Left ventricle myocardium superior (tissue), 1 donor: ENCODE results near the gene RPS6KA2. TPM values are rescaled to one million over a fixed set of nuclear protein-coding genes. Genes with fewer than 3 reads are reported as not detected.
A peak's percentile ranks its signal among the peaks of the same experiment; 100 is the strongest.

ENCODE experiments used
- ATAC-seq: fragments of 200-7000 bp; cut with Tn5 transposase; one replicate; pipeline ENCODE4 v1.9.1; 2020; ENCODE audit warnings: mild to moderate bottlenecking, moderate library complexity
- DNase-seq: peaks from one replicate; pipeline ENCODE4 v3.0.0-alpha.2; 2020
- intact Hi-C: fragments of 100-400 bp; cut with micrococcal nuclease; formaldehyde crosslinking; loops from one replicate; pipeline ENCODE4 v1.11.0; 2022
- total RNA-seq: library from RNA; stranded (reverse); fragmentation: NEBNext Ultra II Directional; extraction: Animal tissue kit (Norgen Biotek cat#: 25700); gene quantifications from one replicate; pipeline ENCODE4 v1.2.1, GENCODE V29; 2021
- donor health status: DM: no; HTN: yes; CAD: no; lungs with severe emphysema.

RPS6KA2 gene
- total RNA-seq, 1 donor from 2014 or later: 63.4 TPM

DNA sequence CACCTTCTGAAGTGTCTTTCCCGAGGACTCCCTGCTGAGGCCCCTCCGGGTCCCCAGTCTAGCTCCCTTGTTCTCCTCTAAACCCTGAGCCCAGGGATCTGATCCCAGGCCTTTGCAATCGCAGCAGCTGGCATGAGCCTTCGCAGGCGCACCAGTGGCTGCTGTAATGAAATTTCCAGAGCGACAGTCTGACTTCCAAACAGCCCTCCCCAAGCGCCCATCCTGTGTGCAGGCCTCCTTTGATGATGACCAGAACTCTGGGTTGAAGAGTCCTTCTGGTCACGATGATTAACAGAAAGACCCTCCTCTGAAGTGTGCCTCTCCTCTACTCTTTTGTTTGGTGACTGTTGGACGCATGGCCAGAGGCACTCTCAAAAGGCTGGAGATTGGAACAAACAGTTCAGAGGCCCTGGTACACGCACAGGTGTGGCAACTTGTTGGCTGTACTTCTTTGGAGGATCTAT, 155.2 kb downstream of the RPS6KA2 start:
- no peak for ATAC-seq
- intact Hi-C loops: no loop called here
- DNase-seq: no peak

DNA sequence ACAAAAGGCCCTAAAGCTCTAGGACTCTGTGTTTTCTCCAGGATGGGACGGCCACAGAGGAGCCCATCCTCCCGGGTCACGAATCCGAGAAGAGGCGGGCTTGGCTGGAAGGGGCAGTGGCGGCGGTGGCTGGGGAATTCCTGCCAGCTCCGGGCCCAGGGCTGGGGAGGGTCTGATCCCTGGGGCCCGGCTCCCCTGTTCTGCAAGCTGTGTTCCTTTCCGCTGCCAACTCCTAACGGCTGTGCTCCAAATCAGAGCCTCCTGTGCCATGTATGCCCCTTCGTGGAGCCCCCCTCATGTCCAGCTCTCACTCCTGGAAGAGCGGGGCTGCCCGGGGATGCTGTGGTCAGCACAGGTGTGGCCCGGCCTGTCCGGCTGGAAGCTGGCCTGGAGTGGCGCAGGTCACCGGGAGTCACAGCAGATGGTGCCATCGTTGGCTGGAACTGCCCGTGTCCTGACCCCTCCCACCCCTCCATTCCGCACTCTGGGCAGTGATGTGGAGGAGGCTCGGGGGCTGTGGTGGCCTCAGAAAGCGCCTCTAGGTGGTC, 156.1 kb downstream of the RPS6KA2 start:
- intact Hi-C loops: no loop called here
- ATAC-seq (no peak), DNase-seq (no peak)

DNA sequence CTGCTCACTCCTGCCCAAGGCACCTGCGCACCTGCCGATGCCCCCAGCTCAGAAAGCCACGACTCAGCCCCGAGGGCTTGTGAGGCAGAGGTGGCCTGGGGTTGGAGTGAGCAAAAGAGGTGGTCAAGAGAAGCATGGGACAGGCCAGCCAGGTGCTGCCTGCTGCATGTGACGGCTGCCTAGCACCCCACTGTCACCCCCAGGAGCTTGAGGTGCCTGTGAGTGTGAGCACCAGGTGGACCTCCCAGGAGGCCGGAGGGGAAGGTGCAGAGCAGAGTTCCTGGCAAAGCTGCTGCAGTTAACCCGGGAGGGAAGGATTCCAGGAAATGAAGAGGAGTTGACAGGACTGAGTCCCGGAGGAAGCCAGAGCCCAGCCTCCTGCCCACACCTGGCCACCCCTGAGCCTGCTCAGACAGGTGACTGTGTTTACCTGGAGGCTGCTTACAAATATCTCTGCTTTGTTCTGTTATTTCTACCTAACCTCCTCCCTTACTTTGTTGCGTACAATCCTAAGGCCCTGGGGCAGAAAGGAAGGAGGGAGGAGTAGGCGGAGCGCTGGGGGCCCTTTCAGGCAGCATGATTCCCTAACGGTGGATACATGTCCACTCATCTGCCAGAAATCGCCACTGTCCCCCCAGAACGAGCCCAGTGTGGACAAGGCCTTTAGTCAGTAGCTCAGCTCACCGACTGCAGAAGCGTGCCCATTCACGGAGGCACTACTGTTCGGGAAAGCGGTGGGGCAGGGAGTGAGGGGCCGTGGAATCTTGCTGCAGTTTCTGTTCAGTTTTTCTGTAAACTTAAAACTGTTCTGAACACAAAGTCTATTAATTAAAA, 156.8 kb downstream of the RPS6KA2 start:
- DNase-seq (no peak), ATAC-seq (no peak)
- intact Hi-C loops: no loop called here

DNA sequence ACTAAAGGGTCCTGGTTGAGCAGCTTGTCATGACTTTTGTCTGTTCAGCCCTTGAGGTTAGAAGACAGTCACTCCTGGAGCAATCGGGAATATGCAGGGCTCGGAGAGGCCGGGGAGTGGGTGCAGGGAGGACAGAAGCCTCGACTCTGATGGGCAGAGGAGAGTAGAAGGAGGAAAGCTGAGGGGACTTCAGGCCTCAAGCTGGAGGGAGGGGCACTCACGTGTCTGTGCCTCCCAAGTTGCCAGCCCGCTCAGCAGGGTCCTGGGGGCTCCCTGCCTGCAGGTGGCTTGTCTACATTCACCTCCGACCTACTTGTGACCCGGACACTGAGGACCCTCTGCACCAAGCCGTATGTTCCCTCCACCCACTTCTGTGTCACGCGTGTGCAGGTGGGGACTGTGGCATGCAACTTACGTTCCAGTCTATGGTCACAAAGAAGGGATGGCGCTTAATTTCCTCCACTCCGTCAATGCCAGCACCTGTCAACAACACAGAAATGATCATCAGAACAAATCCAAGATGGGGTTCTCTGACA, 157.6 kb downstream of the RPS6KA2 start:
- intact Hi-C loops: no loop called here
- ATAC-seq: no peak
- no peak for DNase-seq

DNA sequence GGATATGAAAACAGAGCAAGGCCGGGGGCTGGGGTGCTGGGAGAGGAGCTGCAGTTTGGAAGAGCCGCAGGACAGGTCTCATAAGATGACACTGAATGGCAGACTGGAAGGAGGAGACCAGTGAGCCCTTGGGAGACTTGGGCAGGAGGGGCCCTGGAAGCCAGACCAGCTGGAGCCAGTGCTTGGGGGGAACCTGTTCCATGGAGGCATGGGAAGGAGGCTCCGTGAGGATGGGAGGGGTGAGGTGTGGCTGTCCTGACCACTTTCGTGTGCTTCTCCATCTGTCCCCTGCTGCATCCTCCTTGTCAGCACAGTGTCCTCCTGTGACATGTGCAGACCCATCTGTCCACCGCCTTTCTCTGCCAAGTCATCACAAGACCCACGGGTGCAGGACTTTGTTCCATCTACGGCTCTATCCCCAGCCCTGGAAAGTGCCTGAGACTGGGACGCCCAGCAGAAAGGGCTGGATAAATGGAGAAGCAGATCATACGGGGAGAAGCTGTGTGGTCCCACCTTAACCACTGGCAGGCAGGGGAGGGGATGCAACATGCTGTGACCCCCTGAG, 159.5 kb downstream of the RPS6KA2 start:
- DNase-seq: no peak
- intact Hi-C loops: no loop called here
- ATAC-seq: no peak

DNA sequence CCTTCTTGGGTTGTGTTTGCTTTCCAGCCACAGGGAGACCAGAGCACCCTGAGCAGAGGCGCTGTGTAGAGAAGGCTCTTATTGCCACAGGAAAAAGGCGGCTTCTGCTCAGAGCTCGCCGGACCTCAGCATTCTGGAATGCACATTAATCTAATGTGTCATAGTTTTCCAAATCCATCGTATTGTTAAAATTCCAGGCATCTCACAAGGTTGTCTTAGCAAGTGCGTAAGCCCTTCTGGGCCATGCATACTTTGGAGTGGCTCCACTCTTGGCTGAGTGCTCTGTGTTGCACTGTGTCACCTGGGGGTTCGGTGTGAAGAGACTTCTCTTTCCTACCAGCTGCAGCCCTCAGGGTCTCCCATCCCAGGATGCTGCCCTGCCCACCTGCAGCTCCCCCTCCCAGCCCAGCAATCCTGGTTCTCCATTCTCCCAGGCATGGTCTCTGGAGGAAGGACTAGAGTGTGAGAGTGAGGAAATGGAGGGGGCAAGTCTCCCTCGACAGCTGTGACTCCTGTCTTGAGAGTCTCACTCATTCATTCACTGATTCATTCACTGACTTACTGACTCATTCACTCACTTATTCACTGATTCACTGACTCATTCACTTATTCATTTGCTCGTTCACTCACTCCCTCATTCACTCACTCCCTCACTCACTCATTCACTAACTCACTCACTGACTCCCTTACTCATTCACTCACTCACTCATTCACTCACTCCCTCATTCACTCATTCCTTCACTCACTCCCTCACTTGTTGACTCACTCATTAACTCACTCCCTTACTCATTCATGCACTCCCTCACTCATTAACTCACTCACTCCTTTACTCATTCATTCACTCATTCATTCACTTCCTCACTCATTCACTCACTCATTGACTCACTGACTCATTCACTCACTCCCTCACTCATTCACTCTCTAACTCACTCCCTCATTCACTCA, 160.6 kb downstream of the RPS6KA2 start:
- ATAC-seq (peak; percentile 71), DNase-seq (no peak)
- intact Hi-C loops: no loop called here

DNA sequence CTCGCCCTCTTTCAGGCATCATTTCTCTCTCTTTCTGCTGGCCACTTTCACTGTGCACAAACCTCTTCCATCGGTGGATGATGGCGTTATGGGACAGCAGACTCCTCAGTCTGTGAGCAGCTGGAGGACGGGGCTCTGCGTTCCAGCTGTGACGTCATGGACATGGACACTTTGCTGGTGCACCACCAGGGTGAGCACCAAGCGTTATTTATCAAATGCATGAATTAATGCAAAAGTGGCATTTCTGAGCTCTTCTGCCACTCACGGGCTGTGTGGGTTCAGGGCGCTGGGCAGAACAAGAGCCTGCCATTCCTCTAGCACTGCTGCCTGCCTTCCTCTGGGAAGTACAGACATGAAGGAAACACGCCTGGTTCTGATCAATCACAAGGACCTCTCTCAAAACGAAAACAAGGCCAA, 161.4 kb downstream of the RPS6KA2 start:
- intact Hi-C loops: no loop called here
- ATAC-seq (peak; percentile 81), DNase-seq (peak; percentile 69)

DNA sequence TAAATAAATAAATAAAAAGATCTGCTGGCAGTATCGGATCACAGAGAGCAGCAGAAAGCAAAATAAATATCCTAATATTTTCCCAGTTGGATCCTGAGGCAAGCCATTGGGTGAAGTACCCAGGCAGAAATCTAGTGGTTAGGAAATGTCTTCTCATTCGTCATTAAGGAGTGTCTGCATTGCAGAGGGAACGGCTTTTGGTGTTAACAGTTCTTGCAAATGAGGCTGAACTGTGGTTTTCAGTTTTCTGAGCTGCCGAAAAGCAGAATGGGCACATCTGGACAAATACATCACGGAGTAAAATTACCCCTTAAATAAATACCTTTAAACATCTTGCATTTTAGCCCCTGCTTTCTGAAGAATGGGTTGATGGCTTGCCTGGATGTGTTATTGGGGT, 162.1 kb downstream of the RPS6KA2 start:
- DNase-seq (no peak), ATAC-seq (no peak)
- intact Hi-C loops: no loop called here

DNA sequence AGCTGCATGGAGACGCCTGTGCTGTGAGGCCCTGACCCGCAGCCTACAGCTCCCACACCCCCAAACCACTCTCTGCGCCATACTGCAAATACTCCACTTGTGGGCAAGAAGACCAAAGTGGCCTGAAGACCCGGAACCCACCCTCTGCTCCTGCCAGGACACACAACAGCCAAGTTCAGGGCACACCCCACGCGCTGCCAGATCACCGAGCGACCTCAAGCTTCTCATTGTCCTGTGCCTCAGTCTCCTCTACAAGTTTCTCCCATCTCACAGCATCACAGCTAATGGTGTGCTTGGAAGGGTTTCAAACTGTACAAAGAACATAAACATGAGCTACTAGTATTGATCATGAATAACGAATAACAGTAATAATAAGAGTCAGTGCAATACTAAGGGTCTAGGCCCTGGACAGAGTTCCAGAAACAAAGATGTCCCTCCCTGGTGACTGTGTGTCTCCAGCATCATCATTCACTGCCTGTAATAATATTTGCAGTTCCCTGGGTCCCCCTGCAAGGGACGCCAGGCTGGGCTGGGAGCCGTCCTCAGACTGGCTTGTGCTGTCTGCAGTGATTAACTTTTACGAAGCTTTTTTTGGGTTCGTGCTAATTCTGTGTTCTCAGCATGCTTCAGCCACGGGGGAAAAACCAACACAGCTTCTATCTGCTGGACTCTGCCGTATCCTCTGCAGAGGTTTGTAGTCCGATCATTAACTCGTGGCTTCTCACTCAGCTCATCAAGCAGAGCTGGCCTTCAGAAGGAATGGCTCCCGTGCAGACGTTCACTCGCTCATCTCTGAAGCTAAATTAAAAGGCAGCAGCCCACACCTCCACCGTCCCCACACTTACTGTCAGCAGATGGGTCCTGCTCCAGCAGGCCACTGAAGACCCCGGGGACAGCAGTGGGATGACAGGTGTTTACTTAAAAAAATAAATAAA, 162.7 kb downstream of the RPS6KA2 start:
- ATAC-seq: no peak
- no peak for DNase-seq
- intact Hi-C loops: no loop called here

DNA sequence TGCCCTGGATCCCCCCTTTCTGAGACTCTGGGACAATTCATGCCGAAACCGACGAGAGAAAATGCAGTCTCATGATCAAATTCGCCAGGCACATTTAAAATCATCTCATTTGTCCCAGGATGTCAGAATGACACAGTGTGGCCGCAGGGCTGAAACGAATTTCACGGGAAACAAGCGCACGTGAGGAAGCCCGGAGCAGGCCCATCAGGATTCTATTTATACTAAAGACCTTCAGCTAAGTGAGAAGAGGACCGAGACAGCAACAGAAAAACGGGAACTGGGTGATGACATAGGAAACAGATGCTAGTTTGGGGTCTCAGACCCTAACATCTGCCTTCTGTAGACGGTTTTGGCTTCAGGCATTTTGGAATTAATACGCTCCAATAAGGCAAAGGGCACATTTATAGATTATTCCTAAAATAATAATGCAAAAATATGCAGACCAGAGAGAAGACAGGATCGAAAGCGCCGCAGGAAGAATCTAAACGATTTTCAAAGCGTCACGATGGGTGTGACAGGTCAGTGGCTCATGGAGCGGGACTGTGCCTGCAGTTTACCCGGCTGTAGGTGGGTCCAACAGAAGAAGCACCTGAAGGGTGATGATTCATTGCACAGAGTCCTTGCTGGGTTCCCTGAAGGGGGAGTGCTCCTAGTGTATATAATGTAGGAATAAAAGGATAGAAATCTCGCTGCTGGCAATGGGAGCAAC, 163.5 kb downstream of the RPS6KA2 start:
- DNase-seq (no peak), ATAC-seq (no peak)
- intact Hi-C loops: no loop called here

DNA sequence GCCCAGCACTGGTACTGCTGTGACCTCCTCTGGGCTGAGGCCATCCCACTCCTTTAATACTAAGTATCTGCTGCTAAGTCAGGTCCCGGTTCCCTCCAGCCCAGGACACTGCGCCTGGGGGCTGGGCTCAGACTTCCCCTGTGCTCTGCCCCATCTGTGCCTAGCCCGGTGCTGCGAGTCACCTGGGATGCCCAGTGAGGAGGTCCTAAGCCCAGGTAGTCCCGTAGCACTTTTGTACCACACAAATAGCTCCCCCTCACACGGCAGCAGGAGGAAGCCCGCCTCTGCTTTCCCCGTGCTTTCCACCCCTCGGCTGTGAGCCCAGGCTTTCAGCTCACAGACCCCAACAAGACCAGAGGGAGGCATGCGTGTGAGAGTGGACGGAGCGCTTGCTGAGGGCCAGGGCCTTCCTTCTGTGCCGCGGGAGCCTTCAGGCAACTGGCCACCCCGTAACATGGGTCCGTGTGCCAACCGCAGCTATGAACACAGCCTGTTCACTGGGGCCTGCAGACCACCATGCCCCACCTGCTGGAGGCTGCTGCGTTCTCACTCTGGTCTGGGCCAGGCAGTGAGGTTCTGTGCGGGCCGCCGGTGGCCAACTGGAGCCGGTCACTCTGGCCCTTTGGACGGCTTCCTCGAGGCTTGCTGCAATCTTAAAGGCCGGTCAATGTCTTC, 164.5 kb downstream of the RPS6KA2 start:
- ATAC-seq (no peak), DNase-seq (no peak)
- intact Hi-C loops: no loop called here

DNA sequence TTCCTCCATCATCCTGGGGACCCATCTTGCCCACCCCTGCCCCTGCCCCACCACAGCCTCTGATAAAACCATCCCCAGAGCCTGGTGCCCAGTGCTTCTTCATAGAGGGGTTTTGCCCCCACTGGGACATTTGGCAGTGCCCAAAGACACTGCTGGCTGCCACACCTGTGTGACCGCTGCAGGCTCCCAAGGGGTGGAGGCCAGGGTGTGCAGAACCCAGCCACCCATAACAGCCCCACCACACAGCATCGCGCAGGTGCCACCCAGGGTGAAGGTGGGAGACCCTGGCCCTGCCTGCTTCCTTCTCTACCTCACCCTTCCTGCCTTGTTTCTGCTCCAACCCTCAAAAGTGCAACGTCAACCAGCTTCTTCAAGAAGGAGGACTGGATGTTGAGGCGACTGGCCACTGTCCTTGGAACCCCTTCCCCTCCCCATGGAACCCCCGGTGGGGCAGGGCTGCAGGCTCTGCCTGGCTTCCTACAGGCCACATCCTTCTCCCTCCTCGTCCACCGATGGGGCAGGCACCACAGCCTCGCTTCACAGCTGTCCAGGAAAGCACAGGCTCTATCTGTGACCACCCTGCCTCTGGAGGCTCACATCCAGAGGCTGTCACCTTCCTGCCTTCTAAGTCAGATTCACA, 165.1 kb downstream of the RPS6KA2 start:
- intact Hi-C loops: no loop called here
- ATAC-seq: no peak
- no peak for DNase-seq

DNA sequence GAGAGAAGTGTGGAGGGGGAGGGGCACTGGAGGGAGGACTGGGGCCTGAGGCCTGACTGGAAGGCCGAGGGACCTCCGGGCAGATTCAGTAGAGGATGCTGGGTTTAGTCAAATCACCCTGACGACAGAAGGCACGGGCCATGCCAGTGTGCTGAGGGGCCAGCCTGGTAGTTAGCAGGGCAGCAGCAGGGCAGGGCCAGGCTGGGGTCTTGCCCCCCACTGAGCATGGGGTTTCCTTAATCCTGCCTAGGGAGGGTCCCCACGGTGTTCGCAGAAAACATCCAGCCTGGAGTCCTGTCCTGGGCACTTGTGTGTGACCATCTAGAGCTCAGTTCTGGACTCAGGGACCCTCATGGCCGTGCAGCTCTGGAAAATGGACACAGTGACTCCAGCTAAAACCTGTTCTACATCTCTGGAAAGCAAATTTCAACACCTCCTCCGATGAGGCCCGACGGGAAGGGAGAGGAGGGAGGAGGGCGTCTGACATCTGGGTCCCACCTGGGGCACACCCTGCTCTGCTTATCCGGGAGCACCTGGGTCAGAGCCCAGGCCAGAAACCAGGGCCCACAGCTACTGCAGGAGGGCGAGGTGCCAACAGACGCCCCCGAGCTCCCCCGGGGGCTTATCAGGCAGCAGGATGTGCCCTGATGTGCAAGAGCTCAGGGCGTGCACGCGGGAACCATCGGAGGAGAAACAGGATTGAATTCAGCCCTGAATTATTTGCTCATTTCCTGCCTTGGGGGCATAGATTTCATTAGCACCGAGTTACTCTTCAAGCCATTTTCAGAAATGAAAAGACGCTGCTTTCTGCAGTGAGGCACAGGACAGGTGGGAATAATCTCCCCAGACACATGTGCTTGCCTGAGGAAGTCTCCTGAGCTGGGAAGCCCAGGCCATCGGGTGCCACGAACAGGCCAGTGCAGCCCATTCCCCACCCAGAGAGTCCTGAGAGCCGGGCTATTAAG, 166.3 kb downstream of the RPS6KA2 start:
- ATAC-seq (no peak), DNase-seq (peak; percentile 46)
- intact Hi-C loops: no loop called here

DNA sequence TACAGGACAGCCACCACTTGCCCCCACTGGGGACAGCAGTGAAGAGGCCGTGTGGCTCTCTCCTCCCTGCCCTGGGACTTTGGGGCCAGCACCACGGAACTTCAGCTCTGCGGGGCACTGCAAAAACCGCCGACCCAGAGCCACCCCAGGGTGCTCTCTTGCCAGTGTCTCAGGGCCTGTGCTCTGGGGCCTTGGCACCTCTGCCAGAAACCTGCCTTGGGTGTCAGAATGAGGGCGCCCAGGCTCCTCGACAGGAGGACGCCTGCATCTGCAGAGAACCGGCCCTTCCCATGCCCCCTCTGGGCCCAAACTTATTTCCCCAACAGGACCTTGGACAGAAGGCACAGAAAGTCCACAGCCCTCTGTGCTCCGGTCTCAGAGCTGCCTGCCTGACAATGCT, 167.1 kb downstream of the RPS6KA2 start:
- intact Hi-C loops: no loop called here
- DNase-seq: no peak
- ATAC-seq: no peak

DNA sequence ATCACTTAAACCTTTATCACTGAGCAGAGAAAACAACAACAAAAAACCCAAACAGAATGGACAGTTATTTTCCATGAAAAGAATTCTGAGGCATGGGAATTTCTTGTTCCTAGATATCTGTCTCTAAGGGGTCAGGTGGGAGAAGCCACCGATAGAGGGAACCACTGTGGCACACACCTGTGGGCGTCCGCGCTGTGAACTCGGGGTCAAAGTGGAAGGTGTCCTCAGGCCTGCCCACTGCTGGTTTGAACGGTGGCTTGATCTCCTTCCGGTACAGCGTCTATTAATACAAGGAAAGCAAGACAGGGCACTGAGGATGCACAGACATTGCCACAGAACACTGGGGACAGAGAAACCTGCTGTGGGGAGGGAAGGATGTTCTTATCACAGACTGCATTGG, 167.8 kb downstream of the RPS6KA2 start:
- DNase-seq: no peak
- intact Hi-C loops: no loop called here
- no peak for ATAC-seq
